NCI-H82 treated with DMSO at 0.1 percent for 48 hours (cell line): ENCODE results near the gene UGT2B10.

ENCODE experiments used
- DNase-seq: peaks from one replicate; lab custom pipeline; 2025; ENCODE audit not compliant: unreplicated experiment; lab: John Stamatoyannopoulos, UW

Gene UGT2B10

DNA sequence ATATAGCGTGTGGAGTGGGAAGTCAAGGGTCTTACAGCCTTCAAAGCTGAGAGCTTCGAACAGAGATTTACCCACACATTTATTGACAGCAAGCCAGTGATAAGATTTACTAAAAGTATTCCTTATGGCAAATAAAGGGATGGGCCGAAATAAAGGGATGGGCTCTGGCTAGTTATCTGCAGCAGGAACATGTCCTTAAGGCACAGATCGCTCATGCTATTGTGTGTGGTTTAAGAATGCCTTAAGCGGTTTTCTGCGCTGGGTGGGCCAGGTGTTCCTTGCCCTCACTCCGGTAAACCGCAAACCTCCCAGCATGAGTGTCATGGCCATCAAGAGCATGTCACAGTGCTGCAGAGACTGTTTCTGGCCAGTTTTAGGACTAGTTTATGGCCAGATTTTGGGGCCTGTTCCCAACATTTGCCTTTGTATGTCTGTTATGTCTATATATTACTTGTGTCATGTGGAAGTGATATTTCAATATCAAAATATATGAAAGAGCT is 53.5 kb downstream of the UGT2B10 start:
- DNase-seq, result no peak

GRCh38 chr4:68871809-68872642 is 56.2 kb downstream of the UGT2B10 start:
- DNase-seq, result no peak

- DNase-seq, result no peak
Observed at GRCh38 chr4:68872643-68873502, 57.1 kb downstream of the UGT2B10 start.

GRCh38 chr4:68874507-68874906 is 58.7 kb downstream of the UGT2B10 start:
- no peak for DNase-seq

GRCh38 chr4:68877555-68877954 is 61.8 kb downstream of the UGT2B10 start:
- no peak for DNase-seq

GRCh38 chr4:68878048-68878447 is 62.3 kb downstream of the UGT2B10 start:
- no peak for DNase-seq
